Measurements from ENCODE around the gene ENTPD8.
"Not testable (repeated sequence)": the region's sequence is repeated elsewhere in the genome, so short reads cannot be mapped to it uniquely, and the experiment has no call there.

ENTPD8 gene

GRCh38 chr9:137390553-137391410 is 50.4 kb downstream of the ENTPD8 start:
- no peak for DNase-seq

- DNase-seq = no peak
These were observed 51.8 kb downstream of the ENTPD8 start for GRCh38 chr9:137389428-137389746.

- no peak for DNase-seq
These were observed 52.3 kb downstream of the ENTPD8 start for GRCh38 chr9:137388589-137389427.

- DNase-seq = no peak
These were observed 53.1 kb downstream of the ENTPD8 start for GRCh38 chr9:137387891-137388560.

- DNase-seq = no peak
These were observed 53.9 kb downstream of the ENTPD8 start for GRCh38 chr9:137387114-137387890.

GRCh38 chr9:137386507-137387113 is 54.5 kb downstream of the ENTPD8 start:
- not testable (repeated sequence) for DNase-seq

- DNase-seq = no peak
These were observed 56.0 kb downstream of the ENTPD8 start for GRCh38 chr9:137385061-137385655.
